ENCODE measurements around the gene MEF2C. TPM values are rescaled to one million over a fixed set of nuclear protein-coding genes. Genes with fewer than 3 reads are reported as not detected.

The MEF2C gene
- total and polyA plus RNA-seq, 3 experiments from 2014 or later = 0.31 to 0.85 TPM; not detected in 1

- DNase-seq = no peak
- Mint-ChIP-seq H3K4me1 (peaks cover 0 to 5% (median 3%) of the 10 kb centered on the region in 3 donors), H3K36me3 (no peaks in the 10 kb centered on the region), H3K4me3 (no peak overlapping the region), H3K27me3 (no peaks in the 10 kb centered on the region), H3K27ac (no peak overlapping the region), H3K9me3 (peaks cover 0 to 2% (median 0%) of the 10 kb centered on the region in 5 donors)
- Histone ChIP-seq H3K9me3 (ENCODE audit: low read length) (no peaks in the 10 kb centered on the region), H3K27ac (ENCODE audit: low read depth, low read length) (peak overlapping the region; percentile 2), H3K27me3 (ENCODE audit: insufficient read depth, low read length, poor library complexity, severe bottlenecking) (no peaks in the 10 kb centered on the region), H3K36me3 (ENCODE audit: insufficient read depth, low read length) (no peaks in the 10 kb centered on the region), H3K4me3 (ENCODE audit: low read length) (no peak overlapping the region), H3K4me1 (ENCODE audit: insufficient read depth, low read length) (no peaks in the 10 kb centered on the region)
- POLR2A ChIA-PET = no interaction called here
- CTCF ChIA-PET = no interaction called here
Measured at GRCh38 chr5:88836195-88836838, 46.7 kb downstream of the MEF2C start.

GRCh38 chr5:88834499-88834898 is 48.5 kb downstream of the MEF2C start:
- H3K36me3 ChIP-seq (ENCODE audit: insufficient read depth, low read length) = no peaks in the 10 kb centered on the region
- no peaks in the 10 kb centered on the region for H3K27me3 ChIP-seq (ENCODE audit: insufficient read depth, low read length, poor library complexity, severe bottlenecking)
- Mint-ChIP-seq H3K36me3 (no peaks in the 10 kb centered on the region), H3K27ac (no peak overlapping the region), H3K4me1 (peaks cover 0 to 14% (median 3%) of the 10 kb centered on the region in 3 donors), H3K4me3 (no peak overlapping the region), H3K27me3 (no peaks in the 10 kb centered on the region), H3K9me3 (peaks cover 0 to 2% (median 0%) of the 10 kb centered on the region in 5 donors)
- no peaks in the 10 kb centered on the region for H3K9me3 ChIP-seq (ENCODE audit: low read length)
- ChIA-PET POLR2A (no interaction called here), CTCF (no interaction called here)
- no peak for DNase-seq
- no peak overlapping the region for H3K27ac ChIP-seq (ENCODE audit: low read depth, low read length)
- no peak overlapping the region for H3K4me3 ChIP-seq (ENCODE audit: low read length)
- H3K4me1 ChIP-seq (ENCODE audit: insufficient read depth, low read length) = no peaks in the 10 kb centered on the region

GRCh38 chr5:88834131-88834462 is 48.9 kb downstream of the MEF2C start:
- Mint-ChIP-seq H3K27ac (no peak overlapping the region), H3K4me3 (no peak overlapping the region), H3K36me3 (peaks cover 0 to under 1% (median 0%) of the 10 kb centered on the region in 3 donors), H3K4me1 (peaks cover 3 to 18% (median 5%) of the 10 kb centered on the region in 3 donors), H3K27me3 (no peaks in the 10 kb centered on the region), H3K9me3 (peaks cover 0 to 2% (median 0%) of the 10 kb centered on the region in 5 donors)
- no peak overlapping the region for H3K4me3 ChIP-seq (ENCODE audit: low read length)
- no peaks in the 10 kb centered on the region for H3K4me1 ChIP-seq (ENCODE audit: insufficient read depth, low read length)
- no peaks in the 10 kb centered on the region for H3K27me3 ChIP-seq (ENCODE audit: insufficient read depth, low read length, poor library complexity, severe bottlenecking)
- CTCF ChIA-PET = no interaction called here
- no peak overlapping the region for H3K27ac ChIP-seq (ENCODE audit: low read depth, low read length)
- no peaks in the 10 kb centered on the region for H3K36me3 ChIP-seq (ENCODE audit: insufficient read depth, low read length)
- no peaks in the 10 kb centered on the region for H3K9me3 ChIP-seq (ENCODE audit: low read length)
- POLR2A ChIA-PET = no interaction called here
- no peak for DNase-seq

- no peak overlapping the region for H3K27ac Mint-ChIP-seq
- H3K4me1 Mint-ChIP-seq = peaks cover 5 to 23% (median 6%) of the 10 kb centered on the region in 3 donors
- Histone ChIP-seq H3K27me3 (ENCODE audit: insufficient read depth, low read length, poor library complexity, severe bottlenecking) (no peaks in the 10 kb centered on the region), H3K4me1 (ENCODE audit: insufficient read depth, low read length) (no peaks in the 10 kb centered on the region), H3K36me3 (ENCODE audit: insufficient read depth, low read length) (no peaks in the 10 kb centered on the region), H3K4me3 (ENCODE audit: low read length) (no peak overlapping the region), H3K27ac (ENCODE audit: low read depth, low read length) (no peak overlapping the region), H3K9me3 (ENCODE audit: low read length) (no peaks in the 10 kb centered on the region)
- H3K9me3 Mint-ChIP-seq = peaks cover 0 to 2% (median 0%) of the 10 kb centered on the region in 5 donors
- POLR2A ChIA-PET = no interaction called here
- peaks cover 0 to 2% (median 0%) of the 10 kb centered on the region in 3 donors for H3K36me3 Mint-ChIP-seq
- no peaks in the 10 kb centered on the region for H3K27me3 Mint-ChIP-seq
- DNase-seq = peak in 2 of 5 donors; percentile 13 to 48
- no peak overlapping the region for H3K4me3 Mint-ChIP-seq
- CTCF ChIA-PET = no interaction called here
Measured at GRCh38 chr5:88833371-88834130, 49.4 kb downstream of the MEF2C start.

GRCh38 chr5:88831816-88832215 is 51.2 kb downstream of the MEF2C start:
- no peaks in the 10 kb centered on the region for H3K4me1 ChIP-seq (ENCODE audit: insufficient read depth, low read length)
- ChIA-PET CTCF (no interaction called here), POLR2A (no interaction called here)
- no peaks in the 10 kb centered on the region for H3K27me3 Mint-ChIP-seq
- no peak overlapping the region for H3K27ac Mint-ChIP-seq
- H3K36me3 ChIP-seq (ENCODE audit: insufficient read depth, low read length) = no peaks in the 10 kb centered on the region
- no peaks in the 10 kb centered on the region for H3K9me3 ChIP-seq (ENCODE audit: low read length)
- H3K4me3 Mint-ChIP-seq = no peak overlapping the region
- peaks cover 0 to 2% (median 0%) of the 10 kb centered on the region in 3 donors for H3K36me3 Mint-ChIP-seq
- DNase-seq = no peak
- no peak overlapping the region for H3K27ac ChIP-seq (ENCODE audit: low read depth, low read length)
- peaks cover 19 to 40% (median 19%) of the 10 kb centered on the region in 3 donors for H3K4me1 Mint-ChIP-seq
- H3K9me3 Mint-ChIP-seq = peaks cover 0 to 2% (median 0%) of the 10 kb centered on the region in 5 donors
- no peak overlapping the region for H3K4me3 ChIP-seq (ENCODE audit: low read length)
- H3K27me3 ChIP-seq (ENCODE audit: insufficient read depth, low read length, poor library complexity, severe bottlenecking) = no peaks in the 10 kb centered on the region

DNA sequence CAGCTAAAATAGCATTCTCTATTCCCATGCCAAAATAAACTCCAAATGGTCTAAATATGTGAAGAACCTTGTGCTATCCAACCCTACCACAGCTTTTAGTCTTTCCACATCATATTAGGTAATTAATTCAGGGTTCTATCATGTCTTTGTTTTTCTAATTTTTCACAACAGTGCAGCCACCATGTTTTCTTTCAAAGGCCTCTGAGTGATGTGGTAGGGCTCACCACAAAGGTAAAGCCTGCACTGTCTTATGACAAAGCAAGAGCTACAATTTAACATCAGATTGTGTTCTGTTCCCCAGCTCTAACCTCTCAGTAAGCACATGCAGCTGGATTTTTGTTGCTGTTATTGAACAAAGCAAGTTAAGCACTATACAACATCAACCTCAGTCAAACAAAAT is 52.4 kb downstream of the MEF2C start:
- Histone ChIP-seq H3K4me3 (ENCODE audit: low read length) (no peak overlapping the region), H3K9me3 (ENCODE audit: low read length) (no peaks in the 10 kb centered on the region), H3K4me1 (ENCODE audit: insufficient read depth, low read length) (no peaks in the 10 kb centered on the region), H3K27ac (ENCODE audit: low read depth, low read length) (no peak overlapping the region), H3K36me3 (ENCODE audit: insufficient read depth, low read length) (no peaks in the 10 kb centered on the region), H3K27me3 (ENCODE audit: insufficient read depth, low read length, poor library complexity, severe bottlenecking) (no peaks in the 10 kb centered on the region)
- ChIA-PET CTCF (no interaction called here), POLR2A (no interaction called here)
- H3K27ac Mint-ChIP-seq = peak overlapping the region in 1 of 8 donors; percentile 29
- peaks cover 0 to 2% (median 0%) of the 10 kb centered on the region in 3 donors for H3K36me3 Mint-ChIP-seq
- H3K9me3 Mint-ChIP-seq = peaks cover 0 to 2% (median 0%) of the 10 kb centered on the region in 5 donors
- peaks cover 0 to 1% of the 10 kb centered on the region in 2 donors for H3K27me3 Mint-ChIP-seq
- peak in 1 of 5 donors; percentile 5 for DNase-seq
- peaks cover 19 to 40% (median 19%) of the 10 kb centered on the region in 3 donors for H3K4me1 Mint-ChIP-seq
- no peak overlapping the region for H3K4me3 Mint-ChIP-seq

DNA sequence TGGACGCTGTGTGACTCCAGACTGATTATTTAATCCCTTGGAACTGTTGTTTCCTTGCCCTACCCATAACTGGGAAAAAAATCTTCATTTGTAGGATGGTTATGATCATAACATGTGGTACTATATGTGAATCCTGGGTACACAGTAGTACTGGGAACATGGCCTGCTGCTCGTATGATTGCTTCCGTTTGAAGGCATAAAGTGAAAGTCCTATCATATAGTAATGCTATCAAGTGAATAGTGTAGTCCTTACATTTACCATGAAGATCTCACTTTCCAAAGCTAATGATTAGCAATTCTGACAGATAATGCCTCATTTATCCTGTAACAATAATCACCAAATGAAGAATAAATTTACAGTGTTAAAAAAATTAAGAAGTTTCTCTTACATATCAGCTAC is 53.2 kb downstream of the MEF2C start:
- ChIA-PET POLR2A (no interaction called here), CTCF (no interaction called here)
- Histone ChIP-seq H3K27ac (ENCODE audit: low read depth, low read length) (no peak overlapping the region), H3K4me1 (ENCODE audit: insufficient read depth, low read length) (no peaks in the 10 kb centered on the region), H3K9me3 (ENCODE audit: low read length) (no peaks in the 10 kb centered on the region), H3K27me3 (ENCODE audit: insufficient read depth, low read length, poor library complexity, severe bottlenecking) (no peaks in the 10 kb centered on the region), H3K4me3 (ENCODE audit: low read length) (no peak overlapping the region), H3K36me3 (ENCODE audit: insufficient read depth, low read length) (no peaks in the 10 kb centered on the region)
- H3K27ac Mint-ChIP-seq = no peak overlapping the region
- peaks cover 0 to 2% (median 0%) of the 10 kb centered on the region in 3 donors for H3K36me3 Mint-ChIP-seq
- peaks cover 0 to 1% of the 10 kb centered on the region in 2 donors for H3K27me3 Mint-ChIP-seq
- peaks cover 0 to 2% (median 0%) of the 10 kb centered on the region in 5 donors for H3K9me3 Mint-ChIP-seq
- no peak for DNase-seq
- H3K4me1 Mint-ChIP-seq = peaks cover 19 to 40% (median 19%) of the 10 kb centered on the region in 3 donors
- no peak overlapping the region for H3K4me3 Mint-ChIP-seq

- Histone ChIP-seq H3K27ac (ENCODE audit: low read depth, low read length) (no peak overlapping the region), H3K9me3 (ENCODE audit: low read length) (no peaks in the 10 kb centered on the region), H3K4me3 (ENCODE audit: low read length) (no peak overlapping the region), H3K36me3 (ENCODE audit: insufficient read depth, low read length) (no peaks in the 10 kb centered on the region), H3K4me1 (ENCODE audit: insufficient read depth, low read length) (no peaks in the 10 kb centered on the region), H3K27me3 (ENCODE audit: insufficient read depth, low read length, poor library complexity, severe bottlenecking) (no peaks in the 10 kb centered on the region)
- POLR2A ChIA-PET = no interaction called here
- peaks cover 0 to 1% of the 10 kb centered on the region in 2 donors for H3K27me3 Mint-ChIP-seq
- DNase-seq = no peak
- H3K4me3 Mint-ChIP-seq = peak overlapping the region in 1 of 7 donors; percentile 29
- peaks cover 0 to 2% (median 0%) of the 10 kb centered on the region in 3 donors for H3K36me3 Mint-ChIP-seq
- peak overlapping the region in 3 of 8 donors; percentile 69 to 88 (median 81) for H3K27ac Mint-ChIP-seq
- H3K9me3 Mint-ChIP-seq = peaks cover 0 to 2% (median 0%) of the 10 kb centered on the region in 5 donors
- CTCF ChIA-PET = no interaction called here
- H3K4me1 Mint-ChIP-seq = peaks cover 19 to 40% (median 19%) of the 10 kb centered on the region in 3 donors
Measured at GRCh38 chr5:88829054-88829453, 53.9 kb downstream of the MEF2C start.
